Hepatocyte (in vitro differentiated cells): ENCODE results near the gene CDC20B.

Source experiments
- EZH2 ChIP-seq: fragments of 200-600 bp; sonication (generic); IDR thresholded peaks from 2 replicates; pipeline ENCODE4 v1.6.1; 2016; ENCODE audit warnings: antibody characterized with exemption, mild to moderate bottlenecking, borderline replicate concordance
- TF ChIP-seq, protein P1 (sequence below): fragments of 200-600 bp; sonication (generic); IDR thresholded peaks from 2 replicates; pipeline ENCODE4 v1.5.1; 2016; ENCODE audit warnings: antibody characterized with exemption, mild to moderate bottlenecking; ENCODE audit not compliant: poor library complexity

GRCh38 chr5:55123365-55123764 is 49.6 kb downstream of the CDC20B start:
- TF ChIP-seq, protein P1, sequence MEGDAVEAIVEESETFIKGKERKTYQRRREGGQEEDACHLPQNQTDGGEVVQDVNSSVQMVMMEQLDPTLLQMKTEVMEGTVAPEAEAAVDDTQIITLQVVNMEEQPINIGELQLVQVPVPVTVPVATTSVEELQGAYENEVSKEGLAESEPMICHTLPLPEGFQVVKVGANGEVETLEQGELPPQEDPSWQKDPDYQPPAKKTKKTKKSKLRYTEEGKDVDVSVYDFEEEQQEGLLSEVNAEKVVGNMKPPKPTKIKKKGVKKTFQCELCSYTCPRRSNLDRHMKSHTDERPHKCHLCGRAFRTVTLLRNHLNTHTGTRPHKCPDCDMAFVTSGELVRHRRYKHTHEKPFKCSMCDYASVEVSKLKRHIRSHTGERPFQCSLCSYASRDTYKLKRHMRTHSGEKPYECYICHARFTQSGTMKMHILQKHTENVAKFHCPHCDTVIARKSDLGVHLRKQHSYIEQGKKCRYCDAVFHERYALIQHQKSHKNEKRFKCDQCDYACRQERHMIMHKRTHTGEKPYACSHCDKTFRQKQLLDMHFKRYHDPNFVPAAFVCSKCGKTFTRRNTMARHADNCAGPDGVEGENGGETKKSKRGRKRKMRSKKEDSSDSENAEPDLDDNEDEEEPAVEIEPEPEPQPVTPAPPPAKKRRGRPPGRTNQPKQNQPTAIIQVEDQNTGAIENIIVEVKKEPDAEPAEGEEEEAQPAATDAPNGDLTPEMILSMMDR = no peak
- no peak for TF ChIP-seq EZH2
